GM12878 (cell line): ENCODE results near the gene CYP26B1.

Experiments
- CBX5 ChIP-seq: sonication (generic); IDR thresholded peaks from 2 replicates; pipeline ENCODE4 v1.6.1; 2016; ENCODE audit warnings: low read depth, moderate library complexity, mild to moderate bottlenecking, inconsistent platforms
- CTCF ChIP-seq, 3 experiments: IDR thresholded peaks in 2 of 3; conservative IDR thresholded peaks in 1 of 3; 2 replicates each; pipeline ENCODE4 v1.5.1; 2011; ENCODE audit warnings: low read depth in 3 of 3, low read length in 3 of 3, mild to moderate bottlenecking in 3 of 3, control low read depth in 2 of 3, moderate library complexity in 2 of 3, inconsistent platforms in 1 of 3, mixed read lengths in 1 of 3; ENCODE audit not compliant: control insufficient read depth in 2 of 3, insufficient read depth in 1 of 3; ENCODE audit errors: extremely low read depth in 1 of 3
- DPF2 ChIP-seq: fragments of 450-650 bp; IDR thresholded peaks from 2 replicates; pipeline ENCODE4 v1.6.1; 2017; ENCODE audit warnings: mild to moderate bottlenecking
- ESRRA ChIP-seq: IDR thresholded peaks from 2 replicates; pipeline ENCODE4 v1.6.1; 2012; ENCODE audit warnings: mild to moderate bottlenecking, low read length, improper control_type of control experiment
- EZH2 ChIP-seq: IDR thresholded peaks from 2 replicates; pipeline ENCODE4 v1.6.1; 2012; ENCODE audit warnings: low read depth, mild to moderate bottlenecking, control low read depth, inconsistent platforms, low read length, borderline replicate concordance; ENCODE audit not compliant: control insufficient read depth
- FOXM1 ChIP-seq: IDR thresholded peaks from 2 replicates; pipeline ENCODE4 v1.6.1; 2012; ENCODE audit warnings: low read depth, mild to moderate bottlenecking, inconsistent platforms, low read length, moderate library complexity
- JUND ChIP-seq: IDR thresholded peaks from 2 replicates; pipeline ENCODE4 v1.6.1; 2012; ENCODE audit warnings: low read depth, mild to moderate bottlenecking, low read length, improper control_type of control experiment, moderate library complexity
- NBN ChIP-seq: fragments of 450-650 bp; IDR thresholded peaks from 2 replicates; pipeline ENCODE4 v1.6.1; 2016
- NR2C1 ChIP-seq: fragments of 450-650 bp; IDR thresholded peaks from 2 replicates; pipeline ENCODE4 v1.6.1; 2017; ENCODE audit warnings: antibody characterized with exemption, mild to moderate bottlenecking, moderate library complexity
- POLR2A ChIP-seq: IDR thresholded peaks from 2 replicates; pipeline ENCODE4 v1.6.1; 2011; ENCODE audit warnings: low read depth, mild to moderate bottlenecking, low read length
- SP1 ChIP-seq: IDR thresholded peaks from one replicate; pipeline ENCODE4 v1.6.1; 2011; ENCODE audit warnings: low read depth, low read length
- SREBF2 ChIP-seq: IDR thresholded peaks from 2 replicates; pipeline ENCODE4 v1.6.1; 2012; ENCODE audit warnings: mild to moderate bottlenecking, low read length
- TF ChIP-seq, protein P1 (sequence below): fragments of 450-650 bp; formaldehyde crosslinking; IDR thresholded peaks from 2 replicates; pipeline ENCODE4 v1.5.0; 2022; ENCODE audit warnings: mild to moderate bottlenecking, missing genetic modification characterization
- TF ChIP-seq, protein P2 (sequence below): IDR thresholded peaks from 2 replicates; pipeline ENCODE4 v1.6.1; 2011; ENCODE audit warnings: low read depth, mild to moderate bottlenecking, low read length, moderate library complexity, borderline replicate concordance; ENCODE audit errors: extremely low read depth

DNA sequence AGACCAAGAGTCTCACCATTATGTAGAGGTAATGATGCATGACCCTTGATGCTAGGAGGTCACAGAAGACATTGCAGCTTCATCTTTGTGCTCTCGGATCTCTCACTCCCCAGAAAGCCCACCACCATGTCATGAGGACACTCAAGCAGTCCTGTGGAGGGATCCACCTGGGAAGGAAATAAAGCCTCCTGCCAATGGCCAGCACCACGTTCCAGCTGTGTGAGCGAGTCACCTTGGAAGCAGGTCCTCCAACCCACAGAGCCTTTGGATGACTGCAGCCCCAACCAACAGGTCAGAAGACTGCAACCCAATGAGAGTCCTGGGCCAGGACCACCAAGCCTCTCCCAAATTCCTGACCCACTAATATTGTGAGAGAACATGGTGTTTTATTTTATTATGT lies 38.4 kb downstream of the CYP26B1 start:
- TF ChIP-seq DPF2, result no peak
- no peak for TF ChIP-seq CTCF (IDR thresholded peaks at IDR 0.05 in 2 of 3, conservative IDR thresholded peaks at IDR 0.05 in 1 of 3; ENCODE audit: control insufficient read depth in 2 of 3, extremely low read depth in 1 of 3, insufficient read depth in 1 of 3, low read depth in 3 of 3, low read length in 3 of 3)
- no peak for TF ChIP-seq FOXM1
- TF ChIP-seq NR2C1, result no peak
- TF ChIP-seq, protein P1, sequence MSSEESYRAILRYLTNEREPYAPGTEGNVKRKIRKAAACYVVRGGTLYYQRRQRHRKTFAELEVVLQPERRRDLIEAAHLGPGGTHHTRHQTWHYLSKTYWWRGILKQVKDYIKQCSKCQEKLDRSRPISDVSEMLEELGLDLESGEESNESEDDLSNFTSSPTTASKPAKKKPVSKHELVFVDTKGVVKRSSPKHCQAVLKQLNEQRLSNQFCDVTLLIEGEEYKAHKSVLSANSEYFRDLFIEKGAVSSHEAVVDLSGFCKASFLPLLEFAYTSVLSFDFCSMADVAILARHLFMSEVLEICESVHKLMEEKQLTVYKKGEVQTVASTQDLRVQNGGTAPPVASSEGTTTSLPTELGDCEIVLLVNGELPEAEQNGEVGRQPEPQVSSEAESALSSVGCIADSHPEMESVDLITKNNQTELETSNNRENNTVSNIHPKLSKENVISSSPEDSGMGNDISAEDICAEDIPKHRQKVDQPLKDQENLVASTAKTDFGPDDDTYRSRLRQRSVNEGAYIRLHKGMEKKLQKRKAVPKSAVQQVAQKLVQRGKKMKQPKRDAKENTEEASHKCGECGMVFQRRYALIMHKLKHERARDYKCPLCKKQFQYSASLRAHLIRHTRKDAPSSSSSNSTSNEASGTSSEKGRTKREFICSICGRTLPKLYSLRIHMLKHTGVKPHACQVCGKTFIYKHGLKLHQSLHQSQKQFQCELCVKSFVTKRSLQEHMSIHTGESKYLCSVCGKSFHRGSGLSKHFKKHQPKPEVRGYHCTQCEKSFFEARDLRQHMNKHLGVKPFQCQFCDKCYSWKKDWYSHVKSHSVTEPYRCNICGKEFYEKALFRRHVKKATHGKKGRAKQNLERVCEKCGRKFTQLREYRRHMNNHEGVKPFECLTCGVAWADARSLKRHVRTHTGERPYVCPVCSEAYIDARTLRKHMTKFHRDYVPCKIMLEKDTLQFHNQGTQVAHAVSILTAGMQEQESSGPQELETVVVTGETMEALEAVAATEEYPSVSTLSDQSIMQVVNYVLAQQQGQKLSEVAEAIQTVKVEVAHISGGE (CRISPR knock-in tag), result no peak
- TF ChIP-seq POLR2A, result no peak
- TF ChIP-seq, protein P2, sequence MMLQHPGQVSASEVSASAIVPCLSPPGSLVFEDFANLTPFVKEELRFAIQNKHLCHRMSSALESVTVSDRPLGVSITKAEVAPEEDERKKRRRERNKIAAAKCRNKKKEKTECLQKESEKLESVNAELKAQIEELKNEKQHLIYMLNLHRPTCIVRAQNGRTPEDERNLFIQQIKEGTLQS, result no peak
- no peak for TF ChIP-seq JUND
- TF ChIP-seq CBX5, result no peak
- TF ChIP-seq NBN, result no peak
- no peak for TF ChIP-seq EZH2
- no peak for TF ChIP-seq SREBF2
- no peak for TF ChIP-seq SP1
- no peak for TF ChIP-seq ESRRA
